Measurements from ENCODE around the gene TCP11L2.
A peak's percentile ranks its signal among the peaks of the same experiment; 100 is the strongest.

TCP11L2 gene

DNA sequence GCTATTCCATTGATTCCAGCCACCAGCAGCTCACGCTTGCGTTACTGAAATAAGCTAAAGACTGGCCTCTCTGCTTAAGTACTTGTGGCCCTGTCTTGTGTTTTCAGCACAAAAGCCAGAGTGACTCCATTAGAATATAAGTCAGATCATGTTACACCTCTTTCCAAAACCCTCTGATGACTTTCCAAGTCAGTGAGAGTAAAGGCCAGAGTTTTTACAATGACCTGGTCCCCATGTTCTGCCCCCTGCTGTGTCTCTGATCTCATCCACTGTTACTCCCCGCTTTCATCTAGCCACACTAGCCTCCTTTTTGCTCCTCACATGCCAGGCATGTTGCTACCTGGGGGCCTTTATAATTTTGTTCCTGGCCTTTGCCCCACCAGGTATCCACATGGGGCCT, 47.8 kb upstream of the TCP11L2 start (continued):
- TF ChIP-seq ZFP69B (tag by site-specific recombination; IDR thresholded peaks at IDR 0.05) (no peak), PRDM1 (tag by site-specific recombination; IDR thresholded peaks at IDR 0.05) (peak; percentile 68; the same call in 1 of the 2 replicates), ZXDB (tag by site-specific recombination; IDR thresholded peaks at IDR 0.05) (no peak), GLIS2 (tag by site-specific recombination; IDR thresholded peaks at IDR 0.05) (peak; percentile 42; the same call in 1 of the 2 replicates), ZNF549 (tag by site-specific recombination; IDR thresholded peaks at IDR 0.05) (no peak), ZNF561 (tag by site-specific recombination; IDR thresholded peaks at IDR 0.05; ENCODE audit: borderline replicate concordance) (no peak), ZNF398 (tag by site-specific recombination; IDR thresholded peaks at IDR 0.05) (0 out of 2 replicates have a peak, but pooled peaks have one; percentile 19), WT1 (tag by site-specific recombination; IDR thresholded peaks at IDR 0.05) (peak; percentile 85), GLIS1 (tag by site-specific recombination; IDR thresholded peaks at IDR 0.05) (peak; percentile 90), ZNF692 (tag by site-specific recombination; IDR thresholded peaks at IDR 0.05) (0 out of 2 replicates have a peak, but pooled peaks have one; percentile 36), CTCF (tag by site-specific recombination; IDR thresholded peaks at IDR 0.05) (no peak), ZNF654 (tag by site-specific recombination; IDR thresholded peaks at IDR 0.05; ENCODE audit: low read depth) (no peak), PRDM2 (tag by site-specific recombination; IDR thresholded peaks at IDR 0.05; ENCODE audit: borderline replicate concordance) (no peak), ZNF239 (tag by site-specific recombination; IDR thresholded peaks at IDR 0.05) (no peak), ZNF211 (tag by site-specific recombination; IDR thresholded peaks at IDR 0.05; ENCODE audit: low read depth) (no peak), SP7 (tag by site-specific recombination; IDR thresholded peaks at IDR 0.05) (peak; percentile 65), ZIC2 (tag by site-specific recombination; IDR thresholded peaks at IDR 0.05) (peak; percentile 93)
